Uterus (tissue), 2 donors: ENCODE data around the gene CA12.

Experiments
- CTCF ChIP-seq, 4 experiments: fragments of 200-600 bp in 2 of 4; fragments of 450-650 bp in 2 of 4; sonication (generic) in 2 of 4; IDR thresholded peaks; one replicate each; pipeline ENCODE4 v1.5.1; 2016 to 2019; ENCODE audit warnings: antibody characterized with exemption in 4 of 4, mild to moderate bottlenecking in 2 of 4, moderate library complexity in 1 of 4
- POLR2A ChIP-seq, 2 donors: fragments of 450-650 bp; IDR thresholded peaks; one replicate each; pipeline ENCODE4 v1.6.1; 2016; ENCODE audit warnings: antibody characterized with exemption in 2 of 2, mild to moderate bottlenecking in 1 of 2, moderate library complexity in 1 of 2

- no peak for TF ChIP-seq CTCF (IDR thresholded peaks at IDR 0.05)
- no peak for TF ChIP-seq POLR2A (IDR thresholded peaks at IDR 0.05)
Observed at GRCh38 chr15:63372018-63372705, 9.5 kb downstream of the CA12 start.
